Neural cell (in vitro differentiated cells): ENCODE measurements around the gene IGLL5.

Experiments used
- EP300 ChIP-seq: fragments of 450-650 bp; conservative IDR thresholded peaks from 2 replicates; pipeline ENCODE4 v1.6.1; 2014; ENCODE audit warnings: antibody characterized with exemption, mild to moderate bottlenecking, moderate library complexity; ENCODE audit not compliant: poor library complexity, severe bottlenecking
- EZH2 ChIP-seq: fragments of 200-600, 300-800 bp; shearing (Covaris generic), sonication (generic); IDR thresholded peaks from 2 replicates; pipeline ENCODE4 v1.6.1; 2014; ENCODE audit warnings: antibody characterized with exemption, low read length, borderline replicate concordance, mild to moderate bottlenecking; ENCODE audit not compliant: insufficient read depth, poor library complexity, severe bottlenecking
- POLR2AphosphoS5 ChIP-seq: IDR thresholded peaks from 2 replicates; pipeline ENCODE4 v1.6.1; 2012
- TF ChIP-seq, protein P1 (sequence below): fragments of 450-650 bp; IDR thresholded peaks from 2 replicates; pipeline ENCODE4 v1.5.1; 2014; ENCODE audit warnings: antibody characterized with exemption, mild to moderate bottlenecking, moderate library complexity; ENCODE audit not compliant: poor library complexity, severe bottlenecking

DNA sequence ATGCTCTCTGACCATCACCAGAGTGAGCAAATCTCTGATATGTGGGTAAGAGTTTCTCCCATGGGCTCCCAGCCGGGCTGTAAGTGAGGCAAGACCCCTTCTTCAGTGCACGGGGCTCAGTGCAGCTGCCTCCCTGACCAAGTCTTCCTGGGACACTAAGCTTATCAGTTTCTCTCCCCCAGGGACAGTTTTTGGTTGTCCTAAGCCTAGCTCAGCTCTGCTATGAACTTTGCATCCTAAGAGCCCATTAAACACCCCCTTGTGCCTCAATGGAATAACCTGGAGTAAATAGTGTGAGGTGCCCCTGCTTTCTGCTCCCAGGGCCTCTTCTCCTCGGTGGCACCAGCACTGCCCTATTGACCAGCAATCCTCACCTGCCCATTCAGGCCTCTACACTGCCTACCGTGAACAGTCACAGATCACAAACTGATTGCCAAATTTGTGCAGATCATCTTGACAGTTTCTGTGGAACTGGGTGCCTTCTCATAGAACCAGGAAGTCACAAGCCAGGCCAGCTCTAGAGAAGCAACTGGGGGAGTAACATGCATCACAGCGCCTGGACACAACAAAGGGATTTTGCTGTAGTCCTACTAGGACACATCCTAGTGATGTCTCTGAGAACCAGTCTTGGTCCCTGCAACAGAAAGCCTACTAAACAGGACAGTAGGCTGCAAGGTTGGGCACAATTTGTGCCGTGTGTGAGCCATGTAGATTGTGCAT is 19.5 kb upstream of the IGLL5 start:
- TF ChIP-seq, protein P1, sequence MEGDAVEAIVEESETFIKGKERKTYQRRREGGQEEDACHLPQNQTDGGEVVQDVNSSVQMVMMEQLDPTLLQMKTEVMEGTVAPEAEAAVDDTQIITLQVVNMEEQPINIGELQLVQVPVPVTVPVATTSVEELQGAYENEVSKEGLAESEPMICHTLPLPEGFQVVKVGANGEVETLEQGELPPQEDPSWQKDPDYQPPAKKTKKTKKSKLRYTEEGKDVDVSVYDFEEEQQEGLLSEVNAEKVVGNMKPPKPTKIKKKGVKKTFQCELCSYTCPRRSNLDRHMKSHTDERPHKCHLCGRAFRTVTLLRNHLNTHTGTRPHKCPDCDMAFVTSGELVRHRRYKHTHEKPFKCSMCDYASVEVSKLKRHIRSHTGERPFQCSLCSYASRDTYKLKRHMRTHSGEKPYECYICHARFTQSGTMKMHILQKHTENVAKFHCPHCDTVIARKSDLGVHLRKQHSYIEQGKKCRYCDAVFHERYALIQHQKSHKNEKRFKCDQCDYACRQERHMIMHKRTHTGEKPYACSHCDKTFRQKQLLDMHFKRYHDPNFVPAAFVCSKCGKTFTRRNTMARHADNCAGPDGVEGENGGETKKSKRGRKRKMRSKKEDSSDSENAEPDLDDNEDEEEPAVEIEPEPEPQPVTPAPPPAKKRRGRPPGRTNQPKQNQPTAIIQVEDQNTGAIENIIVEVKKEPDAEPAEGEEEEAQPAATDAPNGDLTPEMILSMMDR, result no peak
- TF ChIP-seq POLR2AphosphoS5 (no peak), EZH2 (no peak), EP300 (no peak)
